Measurements from ENCODE around the gene PTCSC3.
"Not testable (repeated sequence)": the region's sequence is repeated elsewhere in the genome, so short reads cannot be mapped to it uniquely, and the experiment has no call there.

PTCSC3 gene

GRCh38 chr14:36173161-36173560, 3.4 kb downstream of the PTCSC3 start:
- no peak for DNase-seq (ENCODE audit: low read depth in 2 of 2)

- no peak for DNase-seq (ENCODE audit: low read depth in 2 of 2)
Measured at GRCh38 chr14:36171607-36172006, 4.9 kb downstream of the PTCSC3 start.

GRCh38 chr14:36167431-36167830, 9.1 kb downstream of the PTCSC3 start:
- no peak for DNase-seq (ENCODE audit: low read depth in 2 of 2)

- DNase-seq (ENCODE audit: low read depth in 2 of 2) = no peak
Measured at GRCh38 chr14:36163451-36163850, 13.1 kb downstream of the PTCSC3 start.

GRCh38 chr14:36162267-36162666, 14.3 kb downstream of the PTCSC3 start:
- no peak for DNase-seq (ENCODE audit: low read depth in 2 of 2)

- no peak for DNase-seq (ENCODE audit: low read depth in 2 of 2)
Measured at GRCh38 chr14:36161776-36162175, 14.7 kb downstream of the PTCSC3 start.

GRCh38 chr14:36151335-36151734, 25.2 kb downstream of the PTCSC3 start:
- DNase-seq (ENCODE audit: low read depth in 2 of 2) = no peak

GRCh38 chr14:36134038-36134437, 42.5 kb downstream of the PTCSC3 start:
- DNase-seq (ENCODE audit: low read depth in 2 of 2) = no peak

GRCh38 chr14:36132826-36133225, 43.7 kb downstream of the PTCSC3 start:
- DNase-seq (ENCODE audit: low read depth in 2 of 2) = no peak

GRCh38 chr14:36130186-36130585, 46.3 kb downstream of the PTCSC3 start:
- no peak for DNase-seq (ENCODE audit: low read depth in 2 of 2)

GRCh38 chr14:36129181-36129580, 47.3 kb downstream of the PTCSC3 start:
- DNase-seq (ENCODE audit: low read depth in 2 of 2) = no peak

- DNase-seq (ENCODE audit: low read depth in 2 of 2) = no peak
Measured at GRCh38 chr14:36113341-36113740, 63.2 kb downstream of the PTCSC3 start.

- no peak for DNase-seq (ENCODE audit: low read depth in 2 of 2)
Measured at GRCh38 chr14:36111822-36112583, 64.5 kb downstream of the PTCSC3 start.

- no peak for DNase-seq (ENCODE audit: low read depth in 2 of 2)
Measured at GRCh38 chr14:36105401-36105800, 71.1 kb downstream of the PTCSC3 start.

GRCh38 chr14:36104258-36104657, 72.3 kb downstream of the PTCSC3 start:
- DNase-seq (ENCODE audit: low read depth in 2 of 2) = not testable (repeated sequence)

GRCh38 chr14:36099619-36100018, 76.9 kb downstream of the PTCSC3 start:
- no peak for DNase-seq (ENCODE audit: low read depth in 2 of 2)

- no peak for DNase-seq (ENCODE audit: low read depth in 2 of 2)
Measured at GRCh38 chr14:36097356-36097755, 79.2 kb downstream of the PTCSC3 start.

GRCh38 chr14:36096090-36096489, 80.4 kb downstream of the PTCSC3 start:
- DNase-seq (ENCODE audit: low read depth in 2 of 2) = no peak

GRCh38 chr14:36094963-36095362, 81.6 kb downstream of the PTCSC3 start:
- no peak for DNase-seq (ENCODE audit: low read depth in 2 of 2)

GRCh38 chr14:36091096-36091495, 85.4 kb downstream of the PTCSC3 start:
- no peak for DNase-seq (ENCODE audit: low read depth in 2 of 2)

- no peak for DNase-seq (ENCODE audit: low read depth in 2 of 2)
Measured at GRCh38 chr14:36087411-36087810, 89.1 kb downstream of the PTCSC3 start.

GRCh38 chr14:36086629-36087395, 89.7 kb downstream of the PTCSC3 start:
- DNase-seq (ENCODE audit: low read depth in 2 of 2) = no peak

- no peak for DNase-seq (ENCODE audit: low read depth in 2 of 2)
Measured at GRCh38 chr14:36085861-36086260, 90.7 kb downstream of the PTCSC3 start.

Measured in stimulated activated CD8-positive, alpha-beta memory T cell treated with anti-CD3 and anti-CD28 coated beads, Interleukin-2, amount 100 ng/mL, for 48 hours (primary cell).